Measurements from ENCODE around the gene TBC1D8B. TPM values are rescaled to one million over a fixed set of nuclear protein-coding genes. Genes with fewer than 3 reads are reported as not detected.

TBC1D8B gene
- total RNA-seq, 4 donors from 2014 or later, result 0.55 to 4.8 (median 0.86) TPM

GRCh38 chrX:106780664-106781377, 21.7 kb upstream of the TBC1D8B start:
- no peak overlapping the region for H3K4me3 ChIP-seq
- no peaks in the 10 kb centered on the region for H3K9me3 ChIP-seq
- H3K27ac ChIP-seq, result no peak overlapping the region
- H3K27me3 ChIP-seq, result no peaks in the 10 kb centered on the region
- no peaks in the 10 kb centered on the region for H3K36me3 ChIP-seq
- DNase-seq, result no peak
- intact Hi-C loops (cut with DNase I; ENCODE audit: low total_unique reads), result no loop called here
- TF ChIP-seq, protein P1, sequence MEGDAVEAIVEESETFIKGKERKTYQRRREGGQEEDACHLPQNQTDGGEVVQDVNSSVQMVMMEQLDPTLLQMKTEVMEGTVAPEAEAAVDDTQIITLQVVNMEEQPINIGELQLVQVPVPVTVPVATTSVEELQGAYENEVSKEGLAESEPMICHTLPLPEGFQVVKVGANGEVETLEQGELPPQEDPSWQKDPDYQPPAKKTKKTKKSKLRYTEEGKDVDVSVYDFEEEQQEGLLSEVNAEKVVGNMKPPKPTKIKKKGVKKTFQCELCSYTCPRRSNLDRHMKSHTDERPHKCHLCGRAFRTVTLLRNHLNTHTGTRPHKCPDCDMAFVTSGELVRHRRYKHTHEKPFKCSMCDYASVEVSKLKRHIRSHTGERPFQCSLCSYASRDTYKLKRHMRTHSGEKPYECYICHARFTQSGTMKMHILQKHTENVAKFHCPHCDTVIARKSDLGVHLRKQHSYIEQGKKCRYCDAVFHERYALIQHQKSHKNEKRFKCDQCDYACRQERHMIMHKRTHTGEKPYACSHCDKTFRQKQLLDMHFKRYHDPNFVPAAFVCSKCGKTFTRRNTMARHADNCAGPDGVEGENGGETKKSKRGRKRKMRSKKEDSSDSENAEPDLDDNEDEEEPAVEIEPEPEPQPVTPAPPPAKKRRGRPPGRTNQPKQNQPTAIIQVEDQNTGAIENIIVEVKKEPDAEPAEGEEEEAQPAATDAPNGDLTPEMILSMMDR (IDR thresholded peaks at IDR 0.05 in 4 of 5, conservative IDR thresholded peaks at IDR 0.05 in 1 of 5), result no peak
- TF ChIP-seq POLR2A (IDR thresholded peaks at IDR 0.05), result no peak
- no peak for ATAC-seq
- H3K4me1 ChIP-seq, result no peaks in the 10 kb centered on the region
- in situ Hi-C loops (cut with MboI; ENCODE audit: low sequenced_read_pairs in 4 of 4), result loop anchor here in 3 of 4 donors (25.0 kb wide), 2 partner anchors 169 to 294 kb away; partner anchors contain the start of gene RADX (in 1 of the 3)

GRCh38 chrX:106783716-106784115, 18.8 kb upstream of the TBC1D8B start:
- DNase-seq, result no peak
- no peaks in the 10 kb centered on the region for H3K9me3 ChIP-seq
- H3K36me3 ChIP-seq, result no peaks in the 10 kb centered on the region
- H3K4me1 ChIP-seq, result no peaks in the 10 kb centered on the region
- H3K27ac ChIP-seq, result no peak overlapping the region
- intact Hi-C loops (cut with DNase I; ENCODE audit: low total_unique reads), result no loop called here
- H3K27me3 ChIP-seq, result no peaks in the 10 kb centered on the region
- no peak for ATAC-seq
- in situ Hi-C loops (cut with MboI; ENCODE audit: low sequenced_read_pairs in 4 of 4), result loop anchor here in 3 of 4 donors (25.0 kb wide), 2 partner anchors 171 to 296 kb away; partner anchors contain the start of gene RADX (in 1 of the 3)
- no peak overlapping the region for H3K4me3 ChIP-seq
- TF ChIP-seq, protein P1 (IDR thresholded peaks at IDR 0.05 in 4 of 5, conservative IDR thresholded peaks at IDR 0.05 in 1 of 5), result no peak
- TF ChIP-seq POLR2A (IDR thresholded peaks at IDR 0.05), result no peak

- no peak for ATAC-seq
- no peaks in the 10 kb centered on the region for H3K36me3 ChIP-seq
- no peaks in the 10 kb centered on the region for H3K27me3 ChIP-seq
- DNase-seq, result no peak
- in situ Hi-C loops (cut with MboI; ENCODE audit: low sequenced_read_pairs in 4 of 4) (loop anchor here (10.0 to 25.0 kb wide), 3 partner anchors 179 to 307 kb away; partner anchors contain the start of gene RADX (in 1 of the 4)), intact Hi-C loops (cut with DNase I; ENCODE audit: low total_unique reads) (no loop called here)
- TF ChIP-seq, protein P1 (IDR thresholded peaks at IDR 0.05 in 4 of 5, conservative IDR thresholded peaks at IDR 0.05 in 1 of 5), result peak in 2 of 5 experiments; percentile 18 to 29
- TF ChIP-seq POLR2A (IDR thresholded peaks at IDR 0.05), result no peak
- H3K4me3 ChIP-seq, result no peak overlapping the region
- H3K27ac ChIP-seq, result no peak overlapping the region
- no peaks in the 10 kb centered on the region for H3K9me3 ChIP-seq
- H3K4me1 ChIP-seq, result no peaks in the 10 kb centered on the region
Measured at GRCh38 chrX:106791495-106791894, 11.0 kb upstream of the TBC1D8B start.

DNA sequence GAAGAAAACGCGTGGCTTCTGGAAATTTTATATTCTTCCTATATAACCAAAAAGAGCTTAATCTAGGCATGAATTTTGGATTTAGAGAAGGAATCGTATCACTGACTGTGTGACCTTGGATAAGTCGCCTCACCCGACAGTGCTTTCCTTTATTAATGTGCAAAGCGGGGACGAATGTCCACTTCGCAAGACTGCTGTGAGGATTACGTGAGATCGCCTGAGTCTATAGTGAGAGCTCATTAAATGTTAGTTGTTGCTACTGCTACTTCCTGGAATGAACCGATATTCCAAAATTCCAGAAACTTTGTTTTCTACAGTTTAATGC, 448 bp upstream of the TBC1D8B start:
- ATAC-seq (no peak), DNase-seq (no peak)
- Histone ChIP-seq H3K27ac (peak overlapping the region in 1 of 4 donors; percentile 23), H3K4me3 (peak overlapping the region; percentile 56 to 74 (median 62)), H3K9me3 (no peaks in the 10 kb centered on the region), H3K27me3 (no peaks in the 10 kb centered on the region), H3K36me3 (no peaks in the 10 kb centered on the region), H3K4me1 (peaks cover 0 to 4% of the 10 kb centered on the region in 2 donors)
- intact Hi-C loops (cut with DNase I; ENCODE audit: low total_unique reads) (loop anchor here (5.0 kb wide), 1 partner anchor 190 kb away; the partner anchor contains the start of gene RADX), in situ Hi-C loops (cut with MboI; ENCODE audit: low sequenced_read_pairs in 4 of 4) (no loop called here)
- no peak for TF ChIP-seq POLR2A (IDR thresholded peaks at IDR 0.05)
- TF ChIP-seq, protein P1 (IDR thresholded peaks at IDR 0.05 in 4 of 5, conservative IDR thresholded peaks at IDR 0.05 in 1 of 5), result no peak
